ENCODE measurements around the gene TMX3. TPM values are rescaled to one million over a fixed set of nuclear protein-coding genes. Genes with fewer than 3 reads are reported as not detected.

Gene TMX3
- total RNA-seq, 1 experiment from 2014 or later = 37.4 TPM

DNA sequence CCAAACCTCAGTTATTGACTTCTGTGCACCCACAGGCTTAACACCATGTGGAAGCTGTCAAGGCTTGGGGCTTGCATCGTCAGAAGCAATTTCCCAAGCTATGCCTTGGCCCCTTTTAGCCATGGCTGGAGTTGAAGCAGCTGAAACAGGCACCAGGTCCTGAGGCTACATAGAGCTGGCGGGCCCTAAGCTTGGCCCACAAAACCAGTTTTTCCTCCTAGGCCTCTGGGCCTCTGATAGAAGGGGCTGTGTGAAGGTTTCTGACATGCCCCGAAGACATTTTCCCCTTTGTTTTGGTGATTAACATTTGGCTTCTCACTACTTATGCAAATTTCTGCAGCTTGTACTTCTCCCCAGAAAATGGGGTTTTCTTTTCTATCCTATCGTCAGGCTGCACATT lies 9.1 kb upstream of the TMX3 start:
- ChIA-PET CTCF (no interaction called here), POLR2A (no interaction called here)
- Histone ChIP-seq H3K4me1 (ENCODE audit: control insufficient read depth, insufficient read depth, low read length) (no peaks in the 10 kb centered on the region), H3K4me3 (ENCODE audit: low read depth in 2 of 2, low read length in 2 of 2) (no peak overlapping the region), H3K27me3 (ENCODE audit: control insufficient read depth, insufficient read depth, low read length) (no peaks in the 10 kb centered on the region), H3K27ac (ENCODE audit: low read length) (no peak overlapping the region), H3K9me3 (ENCODE audit: control insufficient read depth, insufficient read depth, low read depth, low read length) (no peaks in the 10 kb centered on the region), H3K36me3 (ENCODE audit: control insufficient read depth, insufficient read depth, low read length) (no peaks in the 10 kb centered on the region)
- DNase-seq (ENCODE audit: low read depth, low spot score) (no peak), ATAC-seq (no peak)
- in situ Hi-C loops (cut with HindIII; ENCODE audit: low pct_unique_long_range_greater_than_20kb, low sequenced_read_pairs) (no loop called here), intact Hi-C loops (cut with micrococcal nuclease; ENCODE audit: unreplicated experiment) (no loop called here)
- BruUV-seq (replicated peaks) = no TSS peak
- no peak for TF ChIP-seq TCF7L2 (IDR thresholded peaks at IDR 0.05; ENCODE audit: low read depth, low read length)
- TF ChIP-seq, protein P1, sequence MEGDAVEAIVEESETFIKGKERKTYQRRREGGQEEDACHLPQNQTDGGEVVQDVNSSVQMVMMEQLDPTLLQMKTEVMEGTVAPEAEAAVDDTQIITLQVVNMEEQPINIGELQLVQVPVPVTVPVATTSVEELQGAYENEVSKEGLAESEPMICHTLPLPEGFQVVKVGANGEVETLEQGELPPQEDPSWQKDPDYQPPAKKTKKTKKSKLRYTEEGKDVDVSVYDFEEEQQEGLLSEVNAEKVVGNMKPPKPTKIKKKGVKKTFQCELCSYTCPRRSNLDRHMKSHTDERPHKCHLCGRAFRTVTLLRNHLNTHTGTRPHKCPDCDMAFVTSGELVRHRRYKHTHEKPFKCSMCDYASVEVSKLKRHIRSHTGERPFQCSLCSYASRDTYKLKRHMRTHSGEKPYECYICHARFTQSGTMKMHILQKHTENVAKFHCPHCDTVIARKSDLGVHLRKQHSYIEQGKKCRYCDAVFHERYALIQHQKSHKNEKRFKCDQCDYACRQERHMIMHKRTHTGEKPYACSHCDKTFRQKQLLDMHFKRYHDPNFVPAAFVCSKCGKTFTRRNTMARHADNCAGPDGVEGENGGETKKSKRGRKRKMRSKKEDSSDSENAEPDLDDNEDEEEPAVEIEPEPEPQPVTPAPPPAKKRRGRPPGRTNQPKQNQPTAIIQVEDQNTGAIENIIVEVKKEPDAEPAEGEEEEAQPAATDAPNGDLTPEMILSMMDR (IDR thresholded peaks at IDR 0.05) = no peak

DNA sequence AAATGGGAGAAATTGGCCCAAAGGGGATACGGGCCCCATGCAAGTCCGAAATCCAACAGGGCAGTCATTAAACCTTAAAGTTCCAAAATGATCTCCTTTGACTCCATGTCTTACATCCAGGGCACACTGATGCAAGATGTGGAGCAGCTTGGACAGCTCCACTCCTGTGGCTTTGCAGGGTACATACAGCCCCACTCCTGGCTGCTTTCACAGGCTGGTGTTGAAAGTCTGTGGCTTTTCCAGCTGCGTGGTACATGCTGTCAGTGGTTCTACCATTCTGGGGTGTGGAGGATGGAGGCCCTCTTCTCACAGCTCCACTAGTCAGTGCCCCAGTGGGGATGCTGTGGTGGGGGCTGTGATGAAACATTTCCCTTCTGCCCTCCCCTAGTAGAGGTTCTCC lies 8.6 kb upstream of the TMX3 start:
- no TSS peak for BruUV-seq (replicated peaks)
- TF ChIP-seq, protein P1 (IDR thresholded peaks at IDR 0.05) = no peak
- TF ChIP-seq POLR2AphosphoS5 (IDR thresholded peaks at IDR 0.05; ENCODE audit: low read depth, low read length) = no peak
- no peak for TF ChIP-seq TCF7L2 (IDR thresholded peaks at IDR 0.05; ENCODE audit: low read depth, low read length)
- TF ChIP-seq REST (IDR thresholded peaks at IDR 0.05; ENCODE audit: insufficient read depth in 1 of 2, low read depth in 2 of 2, low read length in 1 of 2) = no peak
- no peak for TF ChIP-seq SIN3A (IDR thresholded peaks at IDR 0.05; ENCODE audit: borderline replicate concordance, insufficient read depth, low read depth, low read length)
- Histone ChIP-seq H3K27me3 (ENCODE audit: control insufficient read depth, insufficient read depth, low read length) (no peaks in the 10 kb centered on the region), H3K9me3 (ENCODE audit: control insufficient read depth, insufficient read depth, low read depth, low read length) (no peaks in the 10 kb centered on the region), H3K4me1 (ENCODE audit: control insufficient read depth, insufficient read depth, low read length) (no peaks in the 10 kb centered on the region), H3K4me3 (ENCODE audit: low read depth in 2 of 2, low read length in 2 of 2) (no peak overlapping the region), H3K36me3 (ENCODE audit: control insufficient read depth, insufficient read depth, low read length) (no peaks in the 10 kb centered on the region), H3K27ac (ENCODE audit: low read length) (no peak overlapping the region)
- intact Hi-C loops (cut with micrococcal nuclease; ENCODE audit: unreplicated experiment) = no loop called here
- ChIA-PET CTCF (no interaction called here), POLR2A (no interaction called here)
- DNase-seq (ENCODE audit: low read depth, low spot score) = no peak
- in situ Hi-C loops (cut with HindIII; ENCODE audit: low pct_unique_long_range_greater_than_20kb, low sequenced_read_pairs) = no loop called here
- no peak for ATAC-seq

- in situ Hi-C loops (cut with HindIII; ENCODE audit: low pct_unique_long_range_greater_than_20kb, low sequenced_read_pairs) = no loop called here
Observed at GRCh38 chr18:68722821-68723220, 7.9 kb upstream of the TMX3 start.

More at GRCh38 chr18:68722821-68723220, 7.9 kb upstream of the TMX3 start:
- ChIA-PET CTCF (no interaction called here), POLR2A (no interaction called here)
- intact Hi-C loops (cut with micrococcal nuclease; ENCODE audit: unreplicated experiment) = no loop called here
- H3K27me3 ChIP-seq (ENCODE audit: control insufficient read depth, insufficient read depth, low read length) = no peaks in the 10 kb centered on the region
- no peaks in the 10 kb centered on the region for H3K9me3 ChIP-seq (ENCODE audit: control insufficient read depth, insufficient read depth, low read depth, low read length)
- DNase-seq (ENCODE audit: low read depth, low spot score) = no peak
- H3K27ac ChIP-seq (ENCODE audit: low read length) = no peak overlapping the region
- TF ChIP-seq TCF7L2 (IDR thresholded peaks at IDR 0.05; ENCODE audit: low read depth, low read length) = no peak
- no peak for TF ChIP-seq SIN3A (IDR thresholded peaks at IDR 0.05; ENCODE audit: borderline replicate concordance, insufficient read depth, low read depth, low read length)
- TF ChIP-seq, protein P1 (IDR thresholded peaks at IDR 0.05) = no peak
- TF ChIP-seq POLR2AphosphoS5 (IDR thresholded peaks at IDR 0.05; ENCODE audit: low read depth, low read length) = no peak
- TF ChIP-seq REST (IDR thresholded peaks at IDR 0.05; ENCODE audit: insufficient read depth in 1 of 2, low read depth in 2 of 2, low read length in 1 of 2) = no peak
- no TSS peak for BruUV-seq (replicated peaks)
- H3K4me3 ChIP-seq (ENCODE audit: low read depth in 2 of 2, low read length in 2 of 2) = no peak overlapping the region
- no peaks in the 10 kb centered on the region for H3K36me3 ChIP-seq (ENCODE audit: control insufficient read depth, insufficient read depth, low read length)
- ATAC-seq = no peak
- H3K4me1 ChIP-seq (ENCODE audit: control insufficient read depth, insufficient read depth, low read length) = no peaks in the 10 kb centered on the region

All from Panc1 (cell line).